ENCODE data around the gene SNTG2.

DNA sequence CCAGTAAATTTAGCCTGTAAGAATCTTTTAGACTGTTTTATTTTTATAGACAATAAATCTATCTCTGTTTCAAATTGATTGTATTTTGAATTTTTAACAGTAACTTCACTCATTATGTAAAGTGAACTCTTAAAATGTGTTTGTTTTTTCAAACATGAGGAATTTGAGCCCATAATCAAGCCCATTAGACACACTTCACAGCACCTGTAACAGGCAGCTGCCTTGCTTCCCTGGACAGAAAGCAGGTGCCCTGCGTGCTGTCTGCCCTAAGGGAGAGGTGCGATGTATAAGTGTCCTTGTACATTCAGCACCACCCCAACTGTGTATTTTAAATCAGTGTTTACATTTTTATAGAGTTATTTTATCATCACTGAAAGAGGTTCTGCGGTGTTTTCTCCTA is 276.1 kb downstream of the SNTG2 start:
- TF ChIP-seq, protein P1, sequence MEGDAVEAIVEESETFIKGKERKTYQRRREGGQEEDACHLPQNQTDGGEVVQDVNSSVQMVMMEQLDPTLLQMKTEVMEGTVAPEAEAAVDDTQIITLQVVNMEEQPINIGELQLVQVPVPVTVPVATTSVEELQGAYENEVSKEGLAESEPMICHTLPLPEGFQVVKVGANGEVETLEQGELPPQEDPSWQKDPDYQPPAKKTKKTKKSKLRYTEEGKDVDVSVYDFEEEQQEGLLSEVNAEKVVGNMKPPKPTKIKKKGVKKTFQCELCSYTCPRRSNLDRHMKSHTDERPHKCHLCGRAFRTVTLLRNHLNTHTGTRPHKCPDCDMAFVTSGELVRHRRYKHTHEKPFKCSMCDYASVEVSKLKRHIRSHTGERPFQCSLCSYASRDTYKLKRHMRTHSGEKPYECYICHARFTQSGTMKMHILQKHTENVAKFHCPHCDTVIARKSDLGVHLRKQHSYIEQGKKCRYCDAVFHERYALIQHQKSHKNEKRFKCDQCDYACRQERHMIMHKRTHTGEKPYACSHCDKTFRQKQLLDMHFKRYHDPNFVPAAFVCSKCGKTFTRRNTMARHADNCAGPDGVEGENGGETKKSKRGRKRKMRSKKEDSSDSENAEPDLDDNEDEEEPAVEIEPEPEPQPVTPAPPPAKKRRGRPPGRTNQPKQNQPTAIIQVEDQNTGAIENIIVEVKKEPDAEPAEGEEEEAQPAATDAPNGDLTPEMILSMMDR (IDR thresholded peaks at IDR 0.05), result no peak
- TF ChIP-seq POLR2AphosphoS5 (IDR thresholded peaks at IDR 0.05; ENCODE audit: insufficient read depth in 1 of 2, low read depth in 1 of 2) (no peak), POLR2A (IDR thresholded peaks at IDR 0.05) (no peak)
